A549 (cell line): Measurements from ENCODE around the gene KCNB1. TPM values are rescaled to one million over a fixed set of nuclear protein-coding genes. Genes with fewer than 3 reads are reported as not detected.

Source experiments
- ATAC-seq, 2 experiments: fragments of 200-7000 bp in 1 of 2; fragments of >200 bp in 1 of 2; cut with Nextera tagmentation in 1 of 2; cut with Tn5 transposase in 1 of 2; 3 replicates each; pipeline versions ENCODE4 v1.8.0 to v1.9.1; 2018 to 2020; ENCODE audit warnings: mild to moderate bottlenecking in 1 of 2, moderate library complexity in 1 of 2
- CTCF ChIA-PET: fragments of 300-600 bp; sonication (Branson Sonifier 250); formaldehyde crosslinking; extraction: SDS; loops from one replicate; lab custom pipeline; 2021; ENCODE audit warnings: antibody characterized with exemption, inconsistent platforms; lab: Yijun Ruan, JAX
- POLR2A ChIA-PET: fragments of 350-600 bp; formaldehyde crosslinking; extraction: SDS; loops from one replicate; lab custom pipeline; 2021; ENCODE audit warnings: antibody characterized with exemption, inconsistent platforms; lab: Yijun Ruan, JAX
- DNase-seq, 2 experiments: peaks; one replicate each; pipeline versions ENCODE4 v3.0.0 to v3.0.0-alpha.2; 2011 to 2016; ENCODE audit warnings: low read depth in 1 of 2, low spot score in 1 of 2
- FAIRE-seq: peaks from 2 replicates; lab custom pipeline; 2011; peaks lifted over from hg19 to GRCh38; lab: Jason Lieb, UNC
- H3K27ac ChIP-seq, 2 experiments: fragments of >200 bp; sonication (Bioruptor Twin); formaldehyde crosslinking; 3 replicates each; pipeline ENCODE4 v1.5.1; 2016 to 2017
- H3K4me1 ChIP-seq: fragments of >200 bp; sonication (Bioruptor Twin); formaldehyde crosslinking; 3 replicates; pipeline ENCODE4 v1.6.1; 2016
- H3K4me2 ChIP-seq: fragments of >200 bp; sonication (Bioruptor Twin); formaldehyde crosslinking; 3 replicates; pipeline ENCODE4 v1.6.1; 2016
- H3K4me3 ChIP-seq: fragments of >200 bp; sonication (Bioruptor Twin); formaldehyde crosslinking; 3 replicates; pipeline ENCODE4 v1.5.1; 2016
- H3K9me3 ChIP-seq: fragments of >200 bp; sonication (Bioruptor Twin); formaldehyde crosslinking; 3 replicates; pipeline ENCODE4 v1.6.1; 2016
- CBX8 ChIP-seq: fragments of 200-600 bp; sonication (generic); IDR thresholded peaks from 2 replicates; pipeline ENCODE4 v1.6.1; 2016
- FOSB ChIP-seq: fragments of 250-450 bp; sonication (Bioruptor Pico); IDR thresholded peaks from 2 replicates; pipeline ENCODE4 v1.5.0; 2020; ENCODE audit warnings: mild to moderate bottlenecking, moderate library complexity
- FOXS1 ChIP-seq: fragments of 250-450 bp; sonication (Bioruptor Pico); IDR thresholded peaks from 2 replicates; pipeline ENCODE4 v1.5.0; 2020; ENCODE audit warnings: mild to moderate bottlenecking, moderate library complexity
- GATA3 ChIP-seq: IDR thresholded peaks from 2 replicates; pipeline ENCODE4 v1.6.1; 2012; ENCODE audit warnings: borderline replicate concordance
- HDAC2 ChIP-seq: fragments of 200-600 bp; sonication (generic); IDR thresholded peaks from 2 replicates; pipeline ENCODE4 v1.6.1; 2016
- HEYL ChIP-seq: fragments of 250-450 bp; sonication (Bioruptor Pico); IDR thresholded peaks from 2 replicates; pipeline ENCODE4 v1.8.0; 2021; ENCODE audit warnings: mild to moderate bottlenecking, moderate library complexity
- MAZ ChIP-seq: fragments of 150-350 bp; IDR thresholded peaks from 2 replicates; pipeline ENCODE4 v1.6.1; 2014; ENCODE audit warnings: antibody characterized with exemption, low read depth, low read length, borderline replicate concordance
- MYC ChIP-seq: IDR thresholded peaks from 2 replicates; pipeline ENCODE4 v1.6.1; 2012; ENCODE audit warnings: mild to moderate bottlenecking, inconsistent platforms, low read length, improper control_type of control experiment, borderline replicate concordance
- POLR2AphosphoS2 ChIP-seq: conservative IDR thresholded peaks from 2 replicates; pipeline ENCODE4 v1.6.1; 2012; ENCODE audit warnings: low read length, improper control_type of control experiment, inconsistent platforms
- REST ChIP-seq: fragments of 200-600 bp; sonication (generic); IDR thresholded peaks from 2 replicates; pipeline ENCODE4 v1.6.1; 2016; ENCODE audit warnings: antibody characterized with exemption, mild to moderate bottlenecking, moderate library complexity
- USF2 ChIP-seq: fragments of 450-650 bp; IDR thresholded peaks from 2 replicates; pipeline ENCODE4 v1.6.1; 2014; ENCODE audit warnings: antibody characterized with exemption
- ZFP36 ChIP-seq: fragments of 450-650 bp; IDR thresholded peaks from 2 replicates; pipeline ENCODE4 v1.6.1; 2014; ENCODE audit warnings: borderline replicate concordance; ENCODE audit not compliant: partially characterized antibody
- ZNF302 ChIP-seq: fragments of 250-450 bp; sonication (Bioruptor Pico); IDR thresholded peaks from 2 replicates; pipeline ENCODE4 v1.9.0; 2021; ENCODE audit warnings: inconsistent platforms, mild to moderate bottlenecking, moderate library complexity
- ZSCAN20 ChIP-seq: fragments of 250-450 bp; sonication (Bioruptor Pico); IDR thresholded peaks from 2 replicates; pipeline ENCODE4 v1.8.0; 2022; ENCODE audit warnings: mild to moderate bottlenecking, moderate library complexity
- WGBS: methylation state at CpG from one replicate; pipeline ENCODE4 v1.1.6; 2017; ENCODE audit errors: missing lambda C conversion rate; 5-methylcytosine and 5-hydroxymethylcytosine counted together
- polyA plus RNA-seq, 4 experiments: library from polyadenylated mRNA; depleted of rRNA in 3 of 4; stranded (reverse); fragments of >200 nt; fragmentation: RNase III in 1 of 4; extraction: RNeasy Plus Mini Kit Qiagen cat#74134 plus additional on column Dnase treatment in 1 of 4; gene quantifications; 2 replicates in 3 of 4; 3 replicates in 1 of 4; pipeline ENCODE4 v1.2.3, GENCODE V29; 2011 to 2017
- TF ChIP-seq, protein P1 (sequence below): fragments of >200 bp; sonication (Bioruptor Twin); formaldehyde crosslinking; IDR thresholded peaks from 3 replicates; pipeline ENCODE4 v1.6.1; 2016
- TF ChIP-seq, protein P2 (sequence below): IDR thresholded peaks from 2 replicates; pipeline ENCODE4 v1.6.1; 2012

KCNB1 gene
- polyA plus RNA-seq, 2 of the 4 experiments (the other 2 are of a cell fraction) = 0.12 to 0.28 TPM

DNA sequence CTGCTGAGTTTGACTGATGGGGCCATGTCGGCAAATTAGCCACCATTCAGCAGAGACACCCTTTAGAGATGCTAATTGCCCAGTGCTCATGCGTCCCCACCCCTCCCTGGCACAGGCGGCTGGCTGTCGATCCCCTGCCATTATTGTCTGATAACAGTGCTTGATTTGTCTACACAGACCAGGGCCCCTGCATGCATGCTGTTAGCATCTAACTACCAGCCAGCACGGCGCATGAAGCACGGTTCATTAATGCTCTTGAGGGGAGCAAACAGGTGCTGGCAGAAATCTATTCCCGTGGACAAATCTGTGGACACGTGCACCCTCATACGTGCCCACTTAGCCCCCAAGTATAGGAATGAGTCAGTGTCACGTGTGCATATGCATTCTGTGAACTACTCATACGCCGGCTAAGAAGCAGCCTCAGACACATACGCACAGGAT, 32.2 kb downstream of the KCNB1 start (continued):
- TF ChIP-seq, protein P1, sequence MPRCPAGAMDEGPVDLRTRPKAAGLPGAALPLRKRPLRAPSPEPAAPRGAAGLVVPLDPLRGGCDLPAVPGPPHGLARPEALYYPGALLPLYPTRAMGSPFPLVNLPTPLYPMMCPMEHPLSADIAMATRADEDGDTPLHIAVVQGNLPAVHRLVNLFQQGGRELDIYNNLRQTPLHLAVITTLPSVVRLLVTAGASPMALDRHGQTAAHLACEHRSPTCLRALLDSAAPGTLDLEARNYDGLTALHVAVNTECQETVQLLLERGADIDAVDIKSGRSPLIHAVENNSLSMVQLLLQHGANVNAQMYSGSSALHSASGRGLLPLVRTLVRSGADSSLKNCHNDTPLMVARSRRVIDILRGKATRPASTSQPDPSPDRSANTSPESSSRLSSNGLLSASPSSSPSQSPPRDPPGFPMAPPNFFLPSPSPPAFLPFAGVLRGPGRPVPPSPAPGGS = no peak
- TF ChIP-seq MAZ = no peak
- no peak for TF ChIP-seq ZSCAN20
- TF ChIP-seq, protein P2, sequence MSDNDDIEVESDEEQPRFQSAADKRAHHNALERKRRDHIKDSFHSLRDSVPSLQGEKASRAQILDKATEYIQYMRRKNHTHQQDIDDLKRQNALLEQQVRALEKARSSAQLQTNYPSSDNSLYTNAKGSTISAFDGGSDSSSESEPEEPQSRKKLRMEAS = no peak
- no peak for TF ChIP-seq POLR2AphosphoS2
- TF ChIP-seq HDAC2 = no peak
- no peak for TF ChIP-seq FOXS1
- no peak for TF ChIP-seq CBX8

- H3K9me3 ChIP-seq = no peaks in the 10 kb centered on the region
- peak in 1 of 2 experiments; percentile 34 for DNase-seq
- ChIA-PET POLR2A (no interaction called here), CTCF (no interaction called here)
- no peak overlapping the region for H3K4me3 ChIP-seq
- no peaks in the 10 kb centered on the region for H3K4me1 ChIP-seq
- H3K4me2 ChIP-seq = no peak overlapping the region
- peak in 1 of 2 experiments; percentile 61; a peak in 3 of 6 replicates for ATAC-seq
- no peak for FAIRE-seq
- TF ChIP-seq, protein P1 = no peak
- TF ChIP-seq USF2 = peak; percentile 82
- no peak overlapping the region for H3K27ac ChIP-seq
- WGBS = 35% methylated on average over 6 of the region's 6 CpGs
These were observed 33.6 kb downstream of the KCNB1 start for GRCh38 chr20:49448917-49449316.

GRCh38 chr20:49447946-49448809, 34.3 kb downstream of the KCNB1 start:
- no peak for TF ChIP-seq ZFP36
- no peak for TF ChIP-seq MAZ
- TF ChIP-seq HEYL (CRISPR knock-in tag) = no peak
- TF ChIP-seq ZNF302 = no peak
- TF ChIP-seq REST = no peak
- TF ChIP-seq MYC = no peak
- no peak for TF ChIP-seq FOSB
- no peak for TF ChIP-seq FOXS1
- no peak for TF ChIP-seq GATA3
- ChIA-PET CTCF (interaction anchor here (0.8 to 2.1 kb wide), 5 partner anchors 10 to 117 kb away, joined by 3 to 8 read pairs (median 3); no protein-coding TSS in a partner anchor), POLR2A (no interaction called here)
- no peak for DNase-seq
- ATAC-seq = no peak
- no peak overlapping the region for H3K4me3 ChIP-seq
- FAIRE-seq = no peak
- H3K4me2 ChIP-seq = no peak overlapping the region
- H3K27ac ChIP-seq = no peak overlapping the region
- no peaks in the 10 kb centered on the region for H3K9me3 ChIP-seq
- no peaks in the 10 kb centered on the region for H3K4me1 ChIP-seq
- WGBS = 78% methylated on average over 5 of the region's 5 CpGs
